Embryonic facial prominence (tissue), 1 donor: ENCODE data around the gene MTX2.

ENCODE experiments used
- DNase-seq: peaks from one replicate; pipeline ENCODE4 v3.0.0-alpha.2; 2016; ENCODE audit errors: extremely low spot score

The MTX2 gene

GRCh38 chr2:176378323-176378722 is 109.1 kb downstream of the MTX2 start:
- DNase-seq, result no peak

- no peak for DNase-seq
These were observed 111.1 kb downstream of the MTX2 start for GRCh38 chr2:176380341-176380740.

- no peak for DNase-seq
These were observed 113.9 kb downstream of the MTX2 start for GRCh38 chr2:176383100-176383499.

GRCh38 chr2:176383836-176384442 is 114.7 kb downstream of the MTX2 start:
- DNase-seq, result no peak

GRCh38 chr2:176385219-176385759 is 116.0 kb downstream of the MTX2 start:
- DNase-seq, result no peak

- no peak for DNase-seq
These were observed 116.6 kb downstream of the MTX2 start for GRCh38 chr2:176385838-176386237.
